GM18498 (cell line): Measurements from ENCODE around the gene MMEL1.

ENCODE experiments used
- ATAC-seq: cut with Tn5 transposase; IDR thresholded peaks from one replicate; pipeline ENCODE4 v1.9.1; 2021; ENCODE audit warnings: mild to moderate bottlenecking, moderate library complexity; ENCODE audit not compliant: unreplicated experiment

Gene MMEL1

GRCh38 chr1:2642560-2643413 lies 10.0 kb upstream of the MMEL1 start:
- peak; percentile 86 for ATAC-seq

GRCh38 chr1:2642131-2642559 lies 9.3 kb upstream of the MMEL1 start:
- ATAC-seq = no peak

GRCh38 chr1:2641381-2642130 lies 8.7 kb upstream of the MMEL1 start:
- no peak for ATAC-seq

- no peak for ATAC-seq
Measured at GRCh38 chr1:2640626-2641025, 7.8 kb upstream of the MMEL1 start.

- no peak for ATAC-seq
Measured at GRCh38 chr1:2639607-2640521, 7.0 kb upstream of the MMEL1 start.

GRCh38 chr1:2639203-2639602 lies 6.4 kb upstream of the MMEL1 start:
- ATAC-seq = no peak

- ATAC-seq = no peak
Measured at GRCh38 chr1:2638466-2639115, 5.8 kb upstream of the MMEL1 start.

- ATAC-seq = no peak
Measured at GRCh38 chr1:2637442-2638145, 4.8 kb upstream of the MMEL1 start.

- ATAC-seq = no peak
Measured at GRCh38 chr1:2636733-2637132, 3.9 kb upstream of the MMEL1 start.

GRCh38 chr1:2635361-2636010 lies 2.7 kb upstream of the MMEL1 start:
- ATAC-seq = no peak

GRCh38 chr1:2633936-2634491 lies 1.2 kb upstream of the MMEL1 start:
- ATAC-seq = no peak

GRCh38 chr1:2633366-2633935 lies 635 bp upstream of the MMEL1 start:
- no peak for ATAC-seq

- no peak for ATAC-seq
Measured at GRCh38 chr1:2632051-2632430, 775 bp downstream of the MMEL1 start.

GRCh38 chr1:2631136-2632050 lies 1.4 kb downstream of the MMEL1 start:
- no peak for ATAC-seq

GRCh38 chr1:2630498-2631135 lies 2.2 kb downstream of the MMEL1 start:
- ATAC-seq = no peak

- no peak for ATAC-seq
Measured at GRCh38 chr1:2629627-2630497, 3.0 kb downstream of the MMEL1 start.
